ENCODE results near the gene NUMB.

DNA sequence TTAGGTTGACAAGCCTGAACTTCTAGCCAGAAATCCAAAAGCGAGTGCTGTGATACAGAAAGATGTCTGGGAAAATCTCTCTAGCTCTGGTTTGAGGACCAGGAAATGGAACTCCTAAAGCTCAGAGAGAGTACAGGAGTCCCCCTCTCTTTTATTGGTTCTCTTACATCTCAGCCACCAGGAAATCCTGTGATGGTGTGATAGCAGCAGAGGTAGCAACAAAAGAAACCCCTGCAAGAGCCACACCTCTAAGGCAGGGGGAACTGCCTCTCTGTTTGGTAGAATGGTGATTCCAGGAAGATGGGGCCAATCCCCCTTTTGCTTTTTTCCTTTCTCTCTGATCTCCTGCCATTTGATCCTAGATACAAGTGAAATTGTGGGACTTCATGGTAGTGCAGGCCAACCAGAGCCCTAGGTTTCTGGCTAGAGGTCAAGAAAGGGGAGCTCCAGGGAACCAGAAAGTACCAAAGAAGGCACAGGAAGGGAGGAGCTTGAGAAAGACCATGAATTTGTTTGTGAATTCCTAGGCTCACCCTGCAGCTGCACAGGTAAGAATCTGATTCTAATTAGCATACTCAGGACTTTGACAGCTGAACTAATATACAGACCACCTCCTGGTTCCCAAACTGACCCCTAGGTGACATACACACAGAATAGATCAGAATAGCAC lies 132.6 kb downstream of the NUMB start:
- no peak for TF ChIP-seq MTA3 (CRISPR knock-in tag; IDR thresholded peaks at IDR 0.05)
- TF ChIP-seq, protein P1, sequence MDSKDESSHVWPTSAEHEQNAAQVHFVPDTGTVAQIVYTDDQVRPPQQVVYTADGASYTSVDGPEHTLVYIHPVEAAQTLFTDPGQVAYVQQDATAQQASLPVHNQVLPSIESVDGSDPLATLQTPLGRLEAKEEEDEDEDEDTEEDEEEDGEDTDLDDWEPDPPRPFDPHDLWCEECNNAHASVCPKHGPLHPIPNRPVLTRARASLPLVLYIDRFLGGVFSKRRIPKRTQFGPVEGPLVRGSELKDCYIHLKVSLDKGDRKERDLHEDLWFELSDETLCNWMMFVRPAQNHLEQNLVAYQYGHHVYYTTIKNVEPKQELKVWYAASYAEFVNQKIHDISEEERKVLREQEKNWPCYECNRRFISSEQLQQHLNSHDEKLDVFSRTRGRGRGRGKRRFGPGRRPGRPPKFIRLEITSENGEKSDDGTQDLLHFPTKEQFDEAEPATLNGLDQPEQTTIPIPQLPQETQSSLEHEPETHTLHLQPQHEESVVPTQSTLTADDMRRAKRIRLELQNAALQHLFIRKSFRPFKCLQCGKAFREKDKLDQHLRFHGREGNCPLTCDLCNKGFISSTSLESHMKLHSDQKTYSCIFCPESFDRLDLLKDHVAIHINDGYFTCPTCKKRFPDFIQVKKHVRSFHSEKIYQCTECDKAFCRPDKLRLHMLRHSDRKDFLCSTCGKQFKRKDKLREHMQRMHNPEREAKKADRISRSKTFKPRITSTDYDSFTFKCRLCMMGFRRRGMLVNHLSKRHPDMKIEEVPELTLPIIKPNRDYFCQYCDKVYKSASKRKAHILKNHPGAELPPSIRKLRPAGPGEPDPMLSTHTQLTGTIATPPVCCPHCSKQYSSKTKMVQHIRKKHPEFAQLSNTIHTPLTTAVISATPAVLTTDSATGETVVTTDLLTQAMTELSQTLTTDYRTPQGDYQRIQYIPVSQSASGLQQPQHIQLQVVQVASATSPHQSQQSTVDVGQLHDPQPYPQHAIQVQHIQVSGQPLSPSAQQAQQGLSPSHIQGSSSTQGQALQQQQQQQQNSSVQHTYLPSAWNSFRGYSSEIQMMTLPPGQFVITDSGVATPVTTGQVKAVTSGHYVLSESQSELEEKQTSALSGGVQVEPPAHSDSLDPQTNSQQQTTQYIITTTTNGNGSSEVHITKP (CRISPR knock-in tag; IDR thresholded peaks at IDR 0.05; ENCODE audit: low read depth): no peak
- TF ChIP-seq RBM39 (IDR thresholded peaks at IDR 0.05; ENCODE audit: low read depth, low read length, poor library complexity, severe bottlenecking): no peak
- TF ChIP-seq SMAD1 (CRISPR knock-in tag; IDR thresholded peaks at IDR 0.05; ENCODE audit: borderline replicate concordance, low read depth): no peak
- no peak for TF ChIP-seq EEA1 (CRISPR knock-in tag; IDR thresholded peaks at IDR 0.05; ENCODE audit: borderline replicate concordance)
- TF ChIP-seq, protein P2, sequence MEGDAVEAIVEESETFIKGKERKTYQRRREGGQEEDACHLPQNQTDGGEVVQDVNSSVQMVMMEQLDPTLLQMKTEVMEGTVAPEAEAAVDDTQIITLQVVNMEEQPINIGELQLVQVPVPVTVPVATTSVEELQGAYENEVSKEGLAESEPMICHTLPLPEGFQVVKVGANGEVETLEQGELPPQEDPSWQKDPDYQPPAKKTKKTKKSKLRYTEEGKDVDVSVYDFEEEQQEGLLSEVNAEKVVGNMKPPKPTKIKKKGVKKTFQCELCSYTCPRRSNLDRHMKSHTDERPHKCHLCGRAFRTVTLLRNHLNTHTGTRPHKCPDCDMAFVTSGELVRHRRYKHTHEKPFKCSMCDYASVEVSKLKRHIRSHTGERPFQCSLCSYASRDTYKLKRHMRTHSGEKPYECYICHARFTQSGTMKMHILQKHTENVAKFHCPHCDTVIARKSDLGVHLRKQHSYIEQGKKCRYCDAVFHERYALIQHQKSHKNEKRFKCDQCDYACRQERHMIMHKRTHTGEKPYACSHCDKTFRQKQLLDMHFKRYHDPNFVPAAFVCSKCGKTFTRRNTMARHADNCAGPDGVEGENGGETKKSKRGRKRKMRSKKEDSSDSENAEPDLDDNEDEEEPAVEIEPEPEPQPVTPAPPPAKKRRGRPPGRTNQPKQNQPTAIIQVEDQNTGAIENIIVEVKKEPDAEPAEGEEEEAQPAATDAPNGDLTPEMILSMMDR (CRISPR knock-in tag; IDR thresholded peaks at IDR 0.05): no peak
